ENCODE data around the gene TVP23C.
A peak's percentile ranks its signal among the peaks of the same experiment; 100 is the strongest.
"Not testable (repeated sequence)": the region's sequence is repeated elsewhere in the genome, so short reads cannot be mapped to it uniquely, and the experiment has no call there.

Gene TVP23C

DNA sequence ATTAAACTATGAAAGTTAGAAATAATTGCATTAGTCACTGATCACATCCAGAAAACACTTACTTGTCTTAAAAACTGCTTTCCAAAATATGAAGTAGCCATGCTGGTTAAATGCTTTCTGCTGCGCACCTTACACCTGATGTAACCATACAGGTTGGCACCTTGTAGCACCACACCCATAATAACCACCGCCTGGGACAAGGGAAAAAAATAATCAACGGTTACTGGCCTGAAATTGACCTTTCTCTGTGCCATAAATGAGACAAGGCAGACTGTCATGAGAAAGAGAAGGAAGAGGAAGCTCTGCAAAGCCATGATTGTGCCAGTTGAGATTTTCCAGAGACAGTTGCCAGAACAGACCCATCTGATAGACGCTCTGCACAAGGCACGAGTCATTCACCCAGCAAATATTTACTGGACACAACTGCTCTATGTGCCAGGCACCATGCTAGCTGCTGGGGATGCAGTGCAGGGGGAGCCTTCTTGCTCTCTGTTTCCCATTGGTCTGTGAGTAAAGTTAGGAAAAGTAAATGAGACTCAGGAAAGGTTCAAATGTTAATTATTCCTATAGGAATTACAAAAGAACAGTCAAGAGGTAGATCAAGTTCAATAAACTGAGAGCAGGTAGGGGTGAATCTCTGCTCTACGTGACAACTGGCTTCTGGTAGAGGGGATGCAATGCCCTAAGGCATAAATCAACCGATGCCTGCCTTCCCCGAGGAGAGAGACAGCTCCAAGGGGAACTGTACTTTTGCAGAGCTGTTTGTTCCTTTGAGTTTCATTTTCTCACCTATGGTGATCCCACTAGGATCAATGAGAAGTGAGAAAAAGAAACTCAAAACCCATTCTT is 22.7 kb downstream of the TVP23C start:
- POLR2A ChIA-PET; DNase-seq (ENCODE audit: extremely low spot score); CTCF ChIA-PET: not testable (repeated sequence)

DNA sequence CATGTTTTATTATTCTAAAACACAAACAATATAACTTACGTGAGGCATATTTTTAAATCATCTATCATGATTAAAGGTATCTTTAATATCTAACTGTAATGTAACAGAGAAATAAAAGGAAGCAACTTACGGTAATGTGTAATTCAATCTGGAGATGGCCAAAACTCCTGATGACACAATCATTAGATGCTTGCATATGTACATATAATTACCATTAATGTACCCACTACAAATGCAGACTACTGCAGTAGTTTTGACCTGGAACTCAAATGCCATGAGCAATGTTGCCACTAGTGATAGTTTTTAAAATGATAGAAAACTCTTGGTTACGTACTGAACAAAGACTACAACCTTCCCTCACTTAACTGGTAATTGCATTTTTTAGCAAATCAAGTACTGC is 30.2 kb downstream of the TVP23C start:
- CTCF ChIA-PET; DNase-seq (ENCODE audit: extremely low spot score); POLR2A ChIA-PET: not testable (repeated sequence)

DNA sequence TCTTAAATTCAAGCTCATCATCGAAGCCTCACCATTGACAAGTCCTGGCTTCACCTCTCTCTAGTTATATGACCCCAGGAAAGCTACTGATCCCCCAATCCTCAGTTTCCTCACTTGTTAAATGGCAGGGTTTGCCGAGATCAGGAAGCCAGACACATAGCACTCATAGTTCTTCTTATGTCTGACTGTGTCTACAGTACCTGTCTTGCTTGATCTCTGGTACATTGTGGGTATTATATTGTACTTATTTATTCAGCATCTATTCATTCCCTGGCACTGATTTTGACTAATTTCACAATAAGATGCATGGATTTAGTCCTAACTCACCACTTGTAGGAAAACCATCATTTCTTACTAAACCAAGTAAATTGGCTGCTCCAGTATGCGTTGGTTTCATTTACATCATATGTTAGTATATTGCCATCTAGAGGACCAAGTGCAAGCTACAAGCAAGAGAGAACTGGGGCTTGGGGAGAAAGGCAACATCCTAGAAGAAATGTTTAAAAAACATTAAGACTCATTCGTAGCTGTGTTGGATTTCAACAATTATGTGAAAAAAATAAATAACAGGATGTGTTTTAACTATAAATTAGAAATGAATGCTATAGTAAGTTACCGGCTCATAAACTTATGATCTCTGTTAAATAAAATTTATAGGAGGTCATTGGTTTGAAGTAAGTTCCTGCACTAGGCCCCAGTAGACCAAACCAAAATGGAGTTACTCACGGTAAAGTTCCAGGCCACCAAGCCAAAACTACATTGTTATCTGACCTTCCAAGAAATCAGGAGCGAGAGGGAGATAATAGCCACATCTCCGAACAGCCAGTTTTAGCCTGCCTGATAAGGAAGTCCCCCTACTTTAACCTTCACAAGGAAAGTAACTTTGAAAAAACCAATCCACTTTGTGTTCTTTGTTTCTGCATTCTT is 36.7 kb downstream of the TVP23C start:
- CTCF ChIA-PET = interaction anchor here (0.9 to 1.9 kb wide), 2 partner anchors 268 to 272 kb away, joined by 3 to 8 read pairs; no protein-coding TSS in a partner anchor
- DNase-seq (ENCODE audit: extremely low spot score); POLR2A ChIA-PET: not testable (repeated sequence)
- TF ChIP-seq, protein P1, sequence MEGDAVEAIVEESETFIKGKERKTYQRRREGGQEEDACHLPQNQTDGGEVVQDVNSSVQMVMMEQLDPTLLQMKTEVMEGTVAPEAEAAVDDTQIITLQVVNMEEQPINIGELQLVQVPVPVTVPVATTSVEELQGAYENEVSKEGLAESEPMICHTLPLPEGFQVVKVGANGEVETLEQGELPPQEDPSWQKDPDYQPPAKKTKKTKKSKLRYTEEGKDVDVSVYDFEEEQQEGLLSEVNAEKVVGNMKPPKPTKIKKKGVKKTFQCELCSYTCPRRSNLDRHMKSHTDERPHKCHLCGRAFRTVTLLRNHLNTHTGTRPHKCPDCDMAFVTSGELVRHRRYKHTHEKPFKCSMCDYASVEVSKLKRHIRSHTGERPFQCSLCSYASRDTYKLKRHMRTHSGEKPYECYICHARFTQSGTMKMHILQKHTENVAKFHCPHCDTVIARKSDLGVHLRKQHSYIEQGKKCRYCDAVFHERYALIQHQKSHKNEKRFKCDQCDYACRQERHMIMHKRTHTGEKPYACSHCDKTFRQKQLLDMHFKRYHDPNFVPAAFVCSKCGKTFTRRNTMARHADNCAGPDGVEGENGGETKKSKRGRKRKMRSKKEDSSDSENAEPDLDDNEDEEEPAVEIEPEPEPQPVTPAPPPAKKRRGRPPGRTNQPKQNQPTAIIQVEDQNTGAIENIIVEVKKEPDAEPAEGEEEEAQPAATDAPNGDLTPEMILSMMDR (IDR thresholded peaks at IDR 0.05; ENCODE audit: control extremely low read depth, extremely low read depth, low read depth, missing control alignments) = peak; percentile 35

DNA sequence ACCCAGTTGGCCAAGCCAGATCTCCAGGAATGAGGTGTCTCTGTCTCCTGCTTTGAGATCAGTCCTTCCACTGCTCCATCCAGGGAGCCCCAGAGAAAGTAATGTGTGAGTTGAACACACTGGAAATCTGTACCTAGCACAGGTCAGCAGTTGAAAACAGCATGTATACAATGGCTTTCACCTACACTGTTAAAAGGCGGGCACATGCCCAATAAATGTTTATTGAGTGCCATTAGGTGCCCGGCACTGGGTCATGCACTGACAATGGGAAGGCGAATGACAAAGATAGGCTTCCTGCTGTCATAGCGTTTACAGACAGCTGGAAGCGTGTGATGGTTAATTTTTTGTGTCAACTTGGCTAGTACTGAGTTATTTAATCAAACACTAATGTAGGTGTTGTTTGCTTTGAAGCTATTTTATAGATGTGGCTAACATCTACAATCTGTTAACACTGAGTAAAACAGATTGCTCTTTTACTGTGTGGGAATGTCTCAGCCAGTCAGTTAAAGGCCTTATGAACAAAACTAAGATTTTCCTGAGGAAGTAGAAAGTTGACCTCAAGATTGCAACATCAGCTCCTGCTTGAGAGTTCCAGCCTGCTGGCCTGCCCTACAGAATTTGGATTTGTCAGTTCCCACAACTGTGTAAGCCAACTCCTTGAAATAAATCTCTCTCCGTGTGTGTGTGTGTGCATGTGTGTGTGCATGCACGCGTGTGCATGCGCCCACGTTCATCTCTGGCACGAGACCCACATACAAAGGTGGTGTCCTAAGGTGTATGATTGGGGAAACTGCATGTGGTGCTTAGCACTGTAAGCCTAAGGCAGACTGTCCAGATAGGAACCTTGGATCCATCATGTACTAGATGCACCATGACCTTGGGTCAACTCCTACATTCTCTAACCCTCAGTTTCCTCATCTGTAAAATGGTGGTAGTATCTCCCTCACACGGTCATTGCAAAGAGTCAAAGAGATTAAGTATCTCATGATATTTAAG is 38.0 kb downstream of the TVP23C start:
- DNase-seq (ENCODE audit: extremely low spot score); POLR2A ChIA-PET: not testable (repeated sequence)
- CTCF ChIA-PET = interaction anchor here (1.9 kb wide), 1 partner anchor 267 kb away, joined by 8 read pairs; no protein-coding TSS in a partner anchor

DNA sequence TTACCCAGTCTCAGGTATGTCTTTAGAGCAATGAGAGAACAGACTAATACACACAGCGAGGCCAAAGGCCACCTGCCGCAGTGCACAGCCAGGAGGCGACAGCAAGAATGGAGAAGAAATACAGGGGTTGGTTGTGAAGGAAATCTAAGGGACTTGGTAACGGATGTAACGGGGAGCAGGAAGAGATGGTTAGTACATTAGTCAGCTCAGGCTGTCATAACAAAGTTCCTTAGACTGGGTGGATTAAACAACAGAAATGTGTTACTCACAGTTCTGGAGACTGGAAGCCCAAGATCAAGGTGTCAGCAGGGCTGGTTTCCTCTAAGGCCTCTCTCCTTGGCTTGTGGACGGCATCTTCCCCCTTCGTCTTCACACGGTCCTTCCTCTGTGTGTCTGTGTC is 47.1 kb downstream of the TVP23C start:
- POLR2A ChIA-PET = no interaction called here

DNA sequence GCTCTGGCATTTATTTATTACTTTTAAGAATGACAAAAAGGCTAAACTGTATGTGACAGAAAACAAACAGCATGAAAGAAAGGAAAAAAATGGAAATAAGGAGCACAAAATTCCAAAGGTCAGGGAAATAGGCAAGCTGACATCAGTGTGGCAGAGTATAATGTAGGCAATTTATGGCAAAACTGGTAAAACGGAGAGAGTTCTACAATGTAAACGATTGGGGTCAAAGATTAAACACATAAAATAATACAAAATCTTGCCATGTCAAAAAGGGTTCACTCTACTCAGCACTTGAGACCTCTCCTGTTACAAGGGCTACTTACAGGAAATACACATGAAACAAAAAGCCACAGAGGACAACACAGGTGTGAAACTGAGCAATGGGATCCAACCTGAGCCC is 48.8 kb downstream of the TVP23C start:
- CTCF ChIA-PET = interaction anchor here (0.9 kb wide), 1 partner anchor 13 kb away, joined by 3 read pairs; no protein-coding TSS in a partner anchor
- POLR2A ChIA-PET = no interaction called here
- TF ChIP-seq, protein P1 (IDR thresholded peaks at IDR 0.05; ENCODE audit: control extremely low read depth, extremely low read depth, low read depth, missing control alignments) = no peak
- DNase-seq (ENCODE audit: extremely low spot score) = no peak

More for the DNA sequence above, 47.1 kb downstream of the TVP23C start:
- DNase-seq (ENCODE audit: extremely low spot score) = no peak
- TF ChIP-seq, protein P1 (IDR thresholded peaks at IDR 0.05; ENCODE audit: control extremely low read depth, extremely low read depth, low read depth, missing control alignments) = no peak
- CTCF ChIA-PET = interaction anchor here (1.2 kb wide), 1 partner anchor 13 kb away, joined by 3 read pairs; no protein-coding TSS in a partner anchor

DNA sequence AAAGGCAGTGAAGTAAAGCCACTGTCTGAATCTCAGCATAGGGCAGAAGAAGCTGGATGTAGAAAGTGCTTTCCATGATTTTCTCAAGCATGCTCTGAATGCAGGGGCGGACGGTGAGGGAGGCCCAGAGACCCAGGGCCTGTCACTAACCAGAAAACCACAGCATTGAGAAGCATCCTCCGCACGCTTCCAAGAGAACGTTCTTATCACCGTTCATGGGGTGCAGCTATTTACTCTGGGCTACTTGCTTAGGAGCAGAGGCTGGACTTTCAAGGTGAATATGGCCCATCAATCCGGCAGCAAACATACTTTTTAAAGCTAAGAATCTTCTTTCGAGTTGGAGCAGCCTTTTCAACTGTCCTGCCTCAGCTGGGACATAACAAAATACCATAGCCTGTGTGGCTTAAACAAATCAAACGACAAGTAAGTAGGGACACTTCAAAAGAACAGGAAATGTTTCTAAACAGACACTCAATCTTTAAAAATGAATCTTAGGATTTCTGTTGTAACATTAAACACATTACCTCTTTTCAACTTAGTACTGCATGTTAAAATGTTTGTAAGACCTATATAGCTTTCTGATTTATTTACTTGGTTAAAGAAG is 49.3 kb downstream of the TVP23C start:
- DNase-seq (ENCODE audit: extremely low spot score) = no peak
- TF ChIP-seq, protein P1 (IDR thresholded peaks at IDR 0.05; ENCODE audit: control extremely low read depth, extremely low read depth, low read depth, missing control alignments) = no peak
- POLR2A ChIA-PET = no interaction called here
- CTCF ChIA-PET = interaction anchor here (0.9 to 1.2 kb wide), 3 partner anchors 11 to 32 kb away, joined by 3 to 5 read pairs (median 3); no protein-coding TSS in a partner anchor

Data from GM10248 (cell line).